Smooth muscle cell of the brain vasculature (primary cell): Measurements from ENCODE around the gene NR5A1.

ENCODE experiments used
- DNase-seq: peaks from one replicate; pipeline ENCODE4 v3.0.0-alpha.2; 2012; ENCODE audit warnings: low read depth, low spot score

NR5A1 gene

GRCh38 chr9:124480621-124480981 is 26.6 kb downstream of the NR5A1 start:
- no peak for DNase-seq

- DNase-seq, result no peak
Measured at GRCh38 chr9:124479947-124480620, 27.1 kb downstream of the NR5A1 start.

- no peak for DNase-seq
Measured at GRCh38 chr9:124479371-124479770, 27.8 kb downstream of the NR5A1 start.

GRCh38 chr9:124478354-124478753 is 28.8 kb downstream of the NR5A1 start:
- no peak for DNase-seq

- DNase-seq, result no peak
Measured at GRCh38 chr9:124477648-124478285, 29.4 kb downstream of the NR5A1 start.

- DNase-seq, result no peak
Measured at GRCh38 chr9:124477211-124477647, 30.0 kb downstream of the NR5A1 start.

GRCh38 chr9:124475868-124476690 is 31.1 kb downstream of the NR5A1 start:
- no peak for DNase-seq

GRCh38 chr9:124475158-124475867 is 31.9 kb downstream of the NR5A1 start:
- no peak for DNase-seq

GRCh38 chr9:124474151-124474550 is 33.0 kb downstream of the NR5A1 start:
- DNase-seq, result no peak

GRCh38 chr9:124473310-124473709 is 33.9 kb downstream of the NR5A1 start:
- no peak for DNase-seq

- no peak for DNase-seq
Measured at GRCh38 chr9:124472770-124473169, 34.4 kb downstream of the NR5A1 start.

- DNase-seq, result no peak
Measured at GRCh38 chr9:124471761-124472160, 35.4 kb downstream of the NR5A1 start.

- DNase-seq, result no peak
Measured at GRCh38 chr9:124470726-124471125, 36.5 kb downstream of the NR5A1 start.

- no peak for DNase-seq
Measured at GRCh38 chr9:124470306-124470705, 36.9 kb downstream of the NR5A1 start.

GRCh38 chr9:124469011-124469832 is 38.0 kb downstream of the NR5A1 start:
- no peak for DNase-seq

- no peak for DNase-seq
Measured at GRCh38 chr9:124468061-124468740, 39.0 kb downstream of the NR5A1 start.

GRCh38 chr9:124467410-124468060 is 39.7 kb downstream of the NR5A1 start:
- no peak for DNase-seq

- DNase-seq, result no peak
Measured at GRCh38 chr9:124465736-124466135, 41.5 kb downstream of the NR5A1 start.

GRCh38 chr9:124462739-124463138 is 44.5 kb downstream of the NR5A1 start:
- no peak for DNase-seq

- DNase-seq, result no peak
Measured at GRCh38 chr9:124458441-124458840, 48.8 kb downstream of the NR5A1 start.
